Activated CD4-positive, CD25-positive, alpha-beta regulatory T cell treated with anti-CD3 and anti-CD28 coated beads, Interleukin-2, amount 50 U/mL, for 24 hours (primary cell): Measurements from ENCODE around the gene FAM174C.
"Not testable (repeated sequence)": the region's sequence is repeated elsewhere in the genome, so short reads cannot be mapped to it uniquely, and the experiment has no call there.

Source experiments
- ATAC-seq, 2 donors: fragments of 150-1000 bp; cut with Tn5 transposase; one replicate each; pipeline ENCODE4 v1.10.0; 2021; ENCODE audit warnings: mild to moderate bottlenecking in 1 of 2, moderate library complexity in 1 of 2

FAM174C gene

DNA sequence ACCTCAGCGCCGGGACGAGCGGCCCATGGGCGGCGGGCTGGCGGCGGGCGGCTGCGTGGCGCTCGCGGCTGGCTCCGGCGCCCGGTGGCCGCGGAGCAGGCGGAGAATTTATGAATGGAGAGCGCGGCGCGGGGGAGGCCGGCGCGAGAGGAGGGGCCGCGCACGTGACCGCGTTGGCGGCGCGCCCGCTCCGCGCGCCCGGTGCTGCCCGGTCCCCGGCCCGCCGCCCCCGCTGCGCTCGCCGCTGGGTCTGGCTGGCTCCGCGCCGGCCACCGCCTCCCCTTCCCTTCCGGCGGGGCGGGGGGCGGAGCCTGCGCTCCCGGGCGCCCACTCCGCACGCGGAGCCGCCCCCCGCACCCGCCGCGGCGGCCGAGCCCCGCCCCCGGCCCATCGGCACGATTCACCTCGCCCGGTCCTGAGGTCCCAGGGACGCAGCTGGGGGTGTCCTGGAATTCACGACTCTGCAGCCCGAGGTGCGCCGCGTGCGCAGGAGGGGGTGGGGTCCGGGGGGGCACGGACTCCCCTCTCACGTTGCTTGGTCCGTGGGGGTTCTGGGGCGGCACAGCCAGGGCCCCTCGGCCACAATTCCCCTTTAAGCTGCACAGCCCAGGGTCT, 37.5 kb upstream of the FAM174C start, which contains the start of gene CBARP:
TSS of gene CBARP (minus strand) at position 252 of the 615 bp plus-strand sequence. CDS start 1,905 bp downstream, outside the sequence.
- peak in 1 of 2 donors; percentile 2 for ATAC-seq

DNA sequence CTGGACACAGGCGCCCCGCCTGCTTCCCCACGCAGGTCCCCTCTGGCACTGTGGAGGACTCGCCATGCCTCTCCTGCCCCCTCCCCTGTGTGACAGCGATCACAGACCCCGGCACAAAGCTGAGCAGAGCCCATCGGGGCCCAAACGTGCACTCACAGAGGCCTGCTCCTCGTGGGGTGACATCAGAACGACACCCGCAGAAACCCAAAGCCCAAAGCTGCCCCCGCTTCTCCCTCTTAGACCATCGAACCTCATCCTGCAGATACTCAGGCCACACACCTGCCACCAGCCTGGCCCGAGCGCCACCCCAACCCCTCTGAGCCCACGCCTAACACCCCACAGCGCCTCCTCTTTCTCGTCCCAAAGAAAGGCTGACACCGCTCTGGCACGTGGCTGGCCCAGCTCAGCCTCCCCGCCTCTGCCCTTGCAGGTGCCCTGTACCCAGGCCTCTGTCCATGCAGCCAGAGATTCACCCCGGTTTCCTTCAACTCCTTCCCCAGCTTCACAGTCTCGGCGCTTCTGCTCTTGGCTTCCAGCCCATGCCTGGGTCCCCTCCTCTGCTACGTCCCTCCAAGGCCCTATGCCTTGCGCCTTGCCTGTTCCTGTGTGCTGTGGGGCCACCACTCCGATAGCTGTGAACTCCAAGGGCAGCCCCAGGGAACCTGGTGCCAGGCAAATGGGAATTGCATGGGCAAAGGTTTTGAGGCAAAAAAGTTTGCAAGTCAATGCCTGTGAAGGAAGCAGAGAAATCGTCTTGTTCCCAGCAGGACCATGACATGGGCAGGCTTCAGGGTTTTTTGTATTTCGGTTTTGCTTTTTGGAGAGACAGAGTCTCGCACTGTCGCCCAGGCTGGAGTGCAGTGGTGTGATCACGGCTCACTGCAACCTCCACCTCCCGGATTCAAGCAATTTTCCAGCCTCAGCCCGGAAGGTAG, 36.7 kb upstream of the FAM174C start:
- ATAC-seq: no peak

DNA sequence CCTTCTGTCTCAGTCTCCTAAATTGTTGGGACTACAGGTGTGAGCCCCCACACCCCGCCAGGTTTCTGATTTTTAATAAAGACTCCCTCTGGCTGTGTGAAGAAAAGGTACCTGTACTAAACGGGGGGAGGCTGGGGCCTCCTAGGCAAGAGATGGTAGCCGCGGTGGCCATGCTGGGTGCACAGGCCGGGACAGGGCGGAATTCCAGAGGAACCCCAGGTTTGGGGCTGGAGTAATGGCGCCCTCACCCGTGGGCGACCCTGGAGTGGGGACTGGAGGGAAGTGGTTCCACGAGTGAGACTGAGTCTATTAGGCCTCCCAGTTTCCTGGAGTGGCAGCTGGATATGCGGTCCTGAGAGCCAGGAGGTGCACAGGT, 35.9 kb upstream of the FAM174C start:
- no peak for ATAC-seq

GRCh38 chr19:1239796-1240737, 35.3 kb upstream of the FAM174C start:
- ATAC-seq: peak; percentile 51 to 52

DNA sequence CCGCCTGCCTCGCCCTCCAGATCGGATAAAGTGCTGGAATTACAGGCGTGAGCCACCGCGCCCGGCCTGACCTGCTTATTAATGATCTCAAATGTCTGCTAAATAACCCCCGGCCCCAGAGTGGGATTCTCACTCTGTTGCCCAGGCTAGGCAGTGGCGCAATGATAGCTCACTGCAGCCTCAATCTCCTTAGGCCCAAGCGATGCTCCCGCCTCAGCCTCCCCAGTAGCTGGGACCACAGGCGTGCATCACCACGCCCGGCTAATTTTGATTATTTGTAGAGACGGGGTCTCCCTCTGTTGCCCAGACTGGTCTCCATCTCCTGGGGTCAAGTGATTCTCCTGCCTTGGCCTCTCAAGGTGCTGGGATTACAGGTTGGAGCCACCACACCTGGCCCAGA, 34.4 kb upstream of the FAM174C start:
- ATAC-seq: no peak

DNA sequence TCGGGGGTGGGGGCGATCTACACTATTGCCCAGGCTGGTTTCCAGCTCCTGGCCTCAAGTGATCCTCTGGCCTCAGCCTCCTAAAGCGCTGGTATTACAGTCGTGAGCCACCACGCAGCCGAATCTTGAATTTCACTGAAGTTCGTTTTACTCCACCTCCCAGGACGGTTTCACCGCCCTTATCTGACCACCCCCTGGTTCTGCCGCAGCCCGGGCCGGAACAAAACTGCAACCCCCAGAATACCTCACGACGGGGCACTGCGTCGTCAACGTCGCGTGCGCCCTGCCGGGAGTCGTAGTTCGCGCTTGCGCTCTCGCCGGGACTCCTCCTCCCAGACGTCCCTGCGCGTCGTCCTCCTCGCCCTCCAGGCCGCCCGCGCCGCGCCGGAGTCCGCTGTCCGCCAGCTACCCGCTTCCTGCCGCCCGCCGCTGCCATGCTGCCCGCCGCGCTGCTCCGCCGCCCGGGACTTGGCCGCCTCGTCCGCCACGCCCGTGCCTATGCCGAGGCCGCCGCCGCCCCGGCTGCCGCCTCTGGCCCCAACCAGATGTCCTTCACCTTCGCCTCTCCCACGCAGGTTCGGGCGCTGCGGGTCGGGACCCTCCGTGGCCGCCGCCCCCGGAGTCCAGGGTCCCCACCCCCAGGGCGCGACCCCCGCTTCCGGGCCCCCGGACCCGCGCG, 33.8 kb upstream of the FAM174C start, which contains the start of gene ATP5F1D:
TSS of gene ATP5F1D (plus strand) at position 335 of the 679 bp plus-strand sequence. CDS start at position 435, 100 bp downstream.
- ATAC-seq: peak; percentile 79 to 80

- ATAC-seq: peak; percentile 38 to 48
Measured at GRCh38 chr19:1243768-1244692, 31.3 kb upstream of the FAM174C start.

DNA sequence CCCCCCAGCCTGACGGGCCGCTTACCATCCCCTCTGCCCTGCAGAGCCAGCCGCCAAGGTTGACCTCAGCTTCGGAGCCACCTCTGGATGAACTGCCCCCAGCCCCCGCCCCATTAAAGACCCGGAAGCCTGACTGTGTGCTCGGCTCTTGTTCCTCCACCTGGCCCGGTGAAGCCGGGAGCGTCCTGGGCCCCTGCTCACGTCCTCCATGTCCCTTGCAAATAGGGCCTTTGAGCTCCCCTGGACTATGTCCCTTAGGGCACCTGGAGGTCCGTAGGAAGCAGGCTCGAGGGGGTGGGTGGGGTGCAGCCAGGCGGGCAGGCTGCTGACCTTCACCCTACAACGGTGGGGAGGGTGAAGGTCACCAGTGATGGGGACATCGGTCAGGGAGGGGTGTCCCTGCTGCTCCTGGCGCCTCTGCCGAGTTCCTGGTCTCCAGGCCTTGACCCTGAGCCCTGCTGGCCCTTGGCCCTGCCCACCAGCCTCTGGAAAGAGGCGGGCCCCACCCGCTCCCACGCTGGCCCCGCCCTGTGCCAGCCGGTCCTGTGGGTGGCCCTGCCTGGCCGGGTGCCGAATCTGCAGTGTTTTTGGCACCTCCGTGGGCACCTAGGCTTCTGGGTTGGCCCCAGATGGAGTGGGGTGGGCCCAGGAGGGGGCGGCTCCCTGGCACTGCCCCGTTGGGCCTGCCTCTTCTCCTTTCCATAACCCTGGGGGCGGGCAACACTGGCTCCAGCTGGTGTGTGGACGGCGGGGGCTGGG, 30.5 kb upstream of the FAM174C start:
- ATAC-seq: no peak

DNA sequence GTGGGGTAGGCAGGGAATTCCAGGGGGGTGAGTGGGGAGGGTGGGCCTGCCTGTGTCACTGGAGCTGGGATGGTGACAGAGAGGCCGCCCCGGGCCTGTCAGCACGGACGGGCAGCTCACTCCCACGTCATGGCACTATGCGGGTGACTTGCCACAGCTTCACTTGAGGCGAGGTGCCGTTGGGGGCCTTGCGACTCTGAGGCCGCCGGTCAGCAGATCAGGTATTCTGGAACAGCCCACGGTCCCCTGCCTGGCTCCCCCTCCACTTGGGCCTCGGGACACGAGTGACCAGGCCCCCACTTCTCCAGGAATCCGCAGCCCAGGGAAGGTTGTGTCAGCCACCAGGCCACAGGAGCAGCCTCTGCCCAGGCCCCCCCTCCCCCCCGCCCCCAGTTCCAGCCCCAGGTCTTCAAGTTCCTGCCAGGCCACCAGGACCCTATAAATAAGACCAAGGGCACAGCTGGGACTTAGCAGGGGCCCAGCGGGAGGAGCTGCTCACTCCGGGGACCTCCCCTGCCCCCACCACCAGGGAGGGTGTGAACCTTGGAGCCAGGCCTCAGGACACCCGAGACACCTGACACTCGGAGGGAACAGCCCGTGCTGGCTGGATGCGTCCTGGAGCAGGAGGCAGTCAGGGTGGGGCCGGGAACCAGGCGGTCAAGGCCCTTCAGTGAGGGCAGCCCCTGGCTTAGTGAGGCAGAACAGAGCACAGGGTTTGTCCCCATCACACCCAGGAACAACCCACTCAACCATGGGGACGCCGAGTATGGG, 29.7 kb upstream of the FAM174C start:
- ATAC-seq: no peak

DNA sequence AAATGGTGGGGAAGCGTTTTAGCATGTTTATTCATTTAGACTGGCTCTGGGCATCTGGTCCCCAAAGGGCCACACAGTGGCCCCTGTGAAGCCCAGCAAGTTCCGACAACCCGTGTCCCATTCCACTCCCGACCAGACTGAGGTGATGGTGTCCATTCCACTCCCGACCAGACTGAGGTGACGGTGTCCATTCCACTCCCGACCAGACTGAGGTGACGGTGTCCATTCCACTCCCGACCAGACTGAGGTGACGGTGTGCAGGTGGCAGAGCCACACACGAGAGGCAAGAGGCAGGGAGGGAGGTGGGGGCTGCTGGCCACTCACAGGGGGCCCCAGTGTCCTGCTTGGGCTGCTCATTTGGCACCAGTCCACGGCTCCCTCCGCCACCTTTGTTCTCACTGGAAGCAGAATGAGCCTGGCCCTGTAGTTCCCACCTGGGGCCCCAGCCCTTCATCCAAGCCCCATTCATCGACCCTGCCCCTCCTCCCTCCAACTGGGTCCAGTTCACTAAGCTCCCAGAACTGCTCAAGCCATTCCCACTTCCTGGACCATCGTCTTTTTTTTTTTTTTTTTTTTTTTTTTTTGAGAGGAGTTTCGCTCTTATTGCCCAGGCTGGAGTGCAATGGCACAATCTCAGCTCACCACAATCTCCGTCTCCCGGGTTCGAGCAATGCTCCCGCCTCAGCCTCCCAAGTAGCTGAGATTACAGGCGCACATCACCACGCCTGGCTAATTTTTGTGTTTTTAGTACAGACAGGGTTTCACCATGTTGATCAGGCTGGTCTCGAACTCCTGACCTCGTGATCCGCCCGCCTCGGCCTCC, 28.9 kb upstream of the FAM174C start:
- ATAC-seq: not testable (repeated sequence)

DNA sequence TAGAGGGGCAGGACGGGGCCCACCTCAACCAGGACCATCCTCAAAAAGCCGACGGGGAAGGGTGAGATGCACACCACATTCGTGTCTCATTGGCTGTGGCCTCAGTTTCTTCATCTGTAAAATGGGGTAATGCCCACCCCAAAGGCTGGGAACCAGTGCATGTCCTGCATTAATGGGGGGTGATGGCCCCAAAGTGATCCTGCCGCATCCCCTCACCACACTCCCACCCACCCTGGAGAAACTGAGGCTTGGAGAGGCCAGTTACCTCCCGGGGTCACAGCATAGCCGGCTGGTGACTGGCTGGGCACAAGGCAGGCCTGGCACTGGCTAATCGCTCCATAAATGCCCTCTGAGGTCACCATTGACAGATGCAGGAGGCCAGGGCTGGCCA, 27.6 kb upstream of the FAM174C start:
- no peak for ATAC-seq

GRCh38 chr19:1248139-1248785, 27.1 kb upstream of the FAM174C start, which contains the start of gene MIDN:
MIDN (plus strand) TSS chr19:1248583; CDS start chr19:1250297, 1,714 bp downstream.
- peak; percentile 4 to 6 for ATAC-seq

DNA sequence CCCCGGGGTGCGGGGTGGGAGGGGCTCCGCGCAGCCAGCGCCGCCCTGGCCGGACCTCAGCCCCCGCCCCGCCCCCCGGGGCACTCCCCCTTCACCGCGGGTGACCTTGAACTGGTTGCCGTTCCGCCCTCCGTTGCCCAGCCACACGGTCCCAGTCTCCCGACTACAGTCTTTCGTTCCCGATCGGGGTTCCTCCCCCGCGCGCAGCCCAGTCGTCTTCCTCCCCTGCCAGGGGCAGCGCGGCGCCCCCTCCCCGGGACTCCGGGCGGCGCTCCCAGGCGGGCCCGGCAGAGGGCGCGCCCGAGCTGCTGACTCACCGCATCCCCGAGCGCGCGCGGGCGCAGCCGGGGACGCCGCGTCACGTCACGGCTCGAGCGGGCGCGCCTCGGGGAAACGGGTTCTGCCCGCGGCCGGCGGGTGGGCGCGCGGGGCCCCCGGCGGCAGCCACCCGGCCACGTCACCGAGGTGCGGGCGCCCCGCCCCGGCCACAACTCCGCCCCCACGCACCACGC, 26.5 kb upstream of the FAM174C start:
- peak; percentile 30 to 35 for ATAC-seq

GRCh38 chr19:1249298-1249989, 25.9 kb upstream of the FAM174C start:
- peak; percentile 65 to 71 for ATAC-seq

DNA sequence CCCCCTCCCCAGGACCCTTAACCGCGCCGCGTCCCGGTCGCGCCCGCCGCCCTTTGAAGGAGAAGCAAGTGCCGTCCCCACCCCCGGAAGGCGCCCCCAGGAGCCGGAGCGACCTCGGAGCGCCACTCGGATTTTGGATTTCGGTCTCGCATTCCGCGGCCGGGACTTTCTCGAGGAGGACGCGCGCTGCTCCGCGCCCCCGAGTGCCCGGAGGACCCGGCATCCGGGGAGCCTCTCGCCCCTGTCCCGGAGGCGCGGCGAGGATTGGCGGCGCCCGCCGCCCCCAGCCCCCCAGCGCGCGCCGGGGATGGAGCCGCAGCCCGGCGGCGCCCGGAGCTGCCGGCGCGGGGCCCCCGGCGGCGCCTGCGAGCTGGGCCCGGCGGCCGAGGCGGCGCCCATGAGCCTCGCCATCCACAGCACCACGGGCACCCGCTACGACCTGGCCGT, 25.3 kb upstream of the FAM174C start:
- ATAC-seq: no peak

GRCh38 chr19:1250437-1251260, 24.7 kb upstream of the FAM174C start:
- ATAC-seq: no peak
